AG09309 (cell line): ENCODE results near the gene RFT1.
A peak's percentile ranks its signal among the peaks of the same experiment; 100 is the strongest.

Source experiments
- DNase-seq: peaks from one replicate; pipeline ENCODE4 v3.0.0-alpha.2; 2010; ENCODE audit warnings: low read depth
- H3K4me3 ChIP-seq: 2 replicates; pipeline ENCODE4 v1.5.1; 2011; ENCODE audit warnings: mild to moderate bottlenecking, low read depth, low read length, moderate library complexity; ENCODE audit not compliant: control insufficient read depth
- CTCF ChIP-seq: IDR thresholded peaks from 2 replicates; pipeline ENCODE4 v1.5.1; 2011; ENCODE audit warnings: mild to moderate bottlenecking, low read depth, low read length, inconsistent platforms; ENCODE audit not compliant: insufficient read depth, control insufficient read depth; ENCODE audit errors: missing control alignments

The RFT1 gene

GRCh38 chr3:53122255-53122932 lies 7.8 kb downstream of the RFT1 start:
- no peak for DNase-seq
- no peak overlapping the region for H3K4me3 ChIP-seq
- no peak for TF ChIP-seq CTCF

- no peak overlapping the region for H3K4me3 ChIP-seq
- no peak for DNase-seq
- TF ChIP-seq CTCF = no peak
Observed at GRCh38 chr3:53120336-53120735, 9.9 kb downstream of the RFT1 start.

- no peak overlapping the region for H3K4me3 ChIP-seq
- no peak for TF ChIP-seq CTCF
- no peak for DNase-seq
Observed at GRCh38 chr3:53116956-53117355, 13.3 kb downstream of the RFT1 start.

- no peak overlapping the region for H3K4me3 ChIP-seq
- DNase-seq = no peak
- TF ChIP-seq CTCF = no peak
Observed at GRCh38 chr3:53114412-53115074, 15.7 kb downstream of the RFT1 start.

- H3K4me3 ChIP-seq = no peak overlapping the region
- peak; percentile 95 for TF ChIP-seq CTCF
- DNase-seq = peak; percentile 29
Observed at GRCh38 chr3:53114011-53114400, 16.2 kb downstream of the RFT1 start.

GRCh38 chr3:53113293-53114010 lies 16.8 kb downstream of the RFT1 start:
- H3K4me3 ChIP-seq = no peak overlapping the region
- DNase-seq = no peak
- no peak for TF ChIP-seq CTCF
